Measurements from ENCODE around the gene PRDX2. TPM values are rescaled to one million over a fixed set of nuclear protein-coding genes. Genes with fewer than 3 reads are reported as not detected.

Gene PRDX2
- total and polyA plus RNA-seq, 10 of the 15 experiments (the other 5 are each of a cell fraction or from before 2014, with no cell fraction given) = 93.0 to 812 (median 344) TPM

DNA sequence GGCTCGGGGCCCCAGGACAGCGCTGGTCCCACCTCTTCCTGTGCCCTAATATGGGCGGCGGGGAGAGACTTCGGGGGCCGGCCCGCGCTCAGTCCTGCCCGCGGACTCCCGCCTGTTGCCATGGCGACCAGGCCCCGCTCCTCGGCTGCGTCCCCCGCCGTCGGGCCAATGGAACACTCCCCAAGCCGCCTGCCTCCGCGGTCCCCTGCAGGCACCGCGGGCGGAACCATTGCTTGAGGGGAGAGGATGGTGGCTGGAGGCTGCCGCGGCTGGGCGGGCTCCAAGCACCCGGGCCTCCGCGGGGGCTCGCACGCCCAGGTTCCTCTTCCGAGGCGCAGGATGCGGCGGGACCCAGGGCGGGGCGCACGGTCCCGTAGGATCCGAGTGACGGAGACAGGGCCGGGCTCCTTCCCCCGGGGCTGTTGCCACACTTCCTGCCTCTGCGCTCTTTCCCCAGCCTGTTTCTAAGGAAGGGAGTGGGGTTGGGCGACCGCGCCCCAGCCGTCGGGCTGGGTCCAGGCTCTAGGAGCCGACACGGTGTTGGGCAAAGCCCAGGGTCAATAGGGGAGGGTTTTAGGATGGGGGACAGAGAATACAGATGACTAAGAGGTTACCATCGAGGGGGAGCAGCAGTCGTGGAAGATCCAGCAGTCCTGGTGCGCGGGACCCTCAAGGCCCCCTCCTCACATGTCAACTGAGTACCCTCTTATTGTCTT is 11.5 kb downstream of the PRDX2 start (continued):
- TF ChIP-seq, protein P1, sequence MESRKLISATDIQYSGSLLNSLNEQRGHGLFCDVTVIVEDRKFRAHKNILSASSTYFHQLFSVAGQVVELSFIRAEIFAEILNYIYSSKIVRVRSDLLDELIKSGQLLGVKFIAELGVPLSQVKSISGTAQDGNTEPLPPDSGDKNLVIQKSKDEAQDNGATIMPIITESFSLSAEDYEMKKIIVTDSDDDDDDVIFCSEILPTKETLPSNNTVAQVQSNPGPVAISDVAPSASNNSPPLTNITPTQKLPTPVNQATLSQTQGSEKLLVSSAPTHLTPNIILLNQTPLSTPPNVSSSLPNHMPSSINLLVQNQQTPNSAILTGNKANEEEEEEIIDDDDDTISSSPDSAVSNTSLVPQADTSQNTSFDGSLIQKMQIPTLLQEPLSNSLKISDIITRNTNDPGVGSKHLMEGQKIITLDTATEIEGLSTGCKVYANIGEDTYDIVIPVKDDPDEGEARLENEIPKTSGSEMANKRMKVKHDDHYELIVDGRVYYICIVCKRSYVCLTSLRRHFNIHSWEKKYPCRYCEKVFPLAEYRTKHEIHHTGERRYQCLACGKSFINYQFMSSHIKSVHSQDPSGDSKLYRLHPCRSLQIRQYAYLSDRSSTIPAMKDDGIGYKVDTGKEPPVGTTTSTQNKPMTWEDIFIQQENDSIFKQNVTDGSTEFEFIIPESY (IDR thresholded peaks at IDR 0.05) = peak; percentile 86; the same call in 1 of the 2 replicates
- peak; percentile 52; the same call in 1 of the 2 replicates for TF ChIP-seq BACH1 (IDR thresholded peaks at IDR 0.05; ENCODE audit: borderline replicate concordance)
- TF ChIP-seq, protein P2, sequence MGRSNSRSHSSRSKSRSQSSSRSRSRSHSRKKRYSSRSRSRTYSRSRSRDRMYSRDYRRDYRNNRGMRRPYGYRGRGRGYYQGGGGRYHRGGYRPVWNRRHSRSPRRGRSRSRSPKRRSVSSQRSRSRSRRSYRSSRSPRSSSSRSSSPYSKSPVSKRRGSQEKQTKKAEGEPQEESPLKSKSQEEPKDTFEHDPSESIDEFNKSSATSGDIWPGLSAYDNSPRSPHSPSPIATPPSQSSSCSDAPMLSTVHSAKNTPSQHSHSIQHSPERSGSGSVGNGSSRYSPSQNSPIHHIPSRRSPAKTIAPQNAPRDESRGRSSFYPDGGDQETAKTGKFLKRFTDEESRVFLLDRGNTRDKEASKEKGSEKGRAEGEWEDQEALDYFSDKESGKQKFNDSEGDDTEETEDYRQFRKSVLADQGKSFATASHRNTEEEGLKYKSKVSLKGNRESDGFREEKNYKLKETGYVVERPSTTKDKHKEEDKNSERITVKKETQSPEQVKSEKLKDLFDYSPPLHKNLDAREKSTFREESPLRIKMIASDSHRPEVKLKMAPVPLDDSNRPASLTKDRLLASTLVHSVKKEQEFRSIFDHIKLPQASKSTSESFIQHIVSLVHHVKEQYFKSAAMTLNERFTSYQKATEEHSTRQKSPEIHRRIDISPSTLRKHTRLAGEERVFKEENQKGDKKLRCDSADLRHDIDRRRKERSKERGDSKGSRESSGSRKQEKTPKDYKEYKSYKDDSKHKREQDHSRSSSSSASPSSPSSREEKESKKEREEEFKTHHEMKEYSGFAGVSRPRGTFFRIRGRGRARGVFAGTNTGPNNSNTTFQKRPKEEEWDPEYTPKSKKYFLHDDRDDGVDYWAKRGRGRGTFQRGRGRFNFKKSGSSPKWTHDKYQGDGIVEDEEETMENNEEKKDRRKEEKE (IDR thresholded peaks at IDR 0.05) = peak; percentile 92
- TF ChIP-seq, protein P3, sequence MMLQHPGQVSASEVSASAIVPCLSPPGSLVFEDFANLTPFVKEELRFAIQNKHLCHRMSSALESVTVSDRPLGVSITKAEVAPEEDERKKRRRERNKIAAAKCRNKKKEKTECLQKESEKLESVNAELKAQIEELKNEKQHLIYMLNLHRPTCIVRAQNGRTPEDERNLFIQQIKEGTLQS (IDR thresholded peaks at IDR 0.05; ENCODE audit: borderline replicate concordance, extremely low read depth, low read depth, low read length) = no peak
- no peak for TF ChIP-seq NFYB (IDR thresholded peaks at IDR 0.05; ENCODE audit: insufficient read depth, low read depth, low read length)
- peak; percentile 98 for TF ChIP-seq ATF7 (IDR thresholded peaks at IDR 0.05; ENCODE audit: low read depth)
- TF ChIP-seq PAX8 (IDR thresholded peaks at IDR 0.05) = no peak
- no peak for TF ChIP-seq GABPA (IDR thresholded peaks at IDR 0.05; ENCODE audit: low read depth)
- TF ChIP-seq TAF1 (IDR thresholded peaks at IDR 0.05; ENCODE audit: borderline replicate concordance, low read depth, low read length) = peak; percentile 56; the same call in 1 of the 2 replicates
- TF ChIP-seq NR2C2 (IDR thresholded peaks at IDR 0.05; ENCODE audit: borderline replicate concordance, control insufficient read depth, insufficient read length, low read depth) = no peak
- peak; percentile 88; the same call in 1 of the 2 replicates for TF ChIP-seq STAT1 (conservative IDR thresholded peaks at IDR 0.05)
- TF ChIP-seq, protein P4, sequence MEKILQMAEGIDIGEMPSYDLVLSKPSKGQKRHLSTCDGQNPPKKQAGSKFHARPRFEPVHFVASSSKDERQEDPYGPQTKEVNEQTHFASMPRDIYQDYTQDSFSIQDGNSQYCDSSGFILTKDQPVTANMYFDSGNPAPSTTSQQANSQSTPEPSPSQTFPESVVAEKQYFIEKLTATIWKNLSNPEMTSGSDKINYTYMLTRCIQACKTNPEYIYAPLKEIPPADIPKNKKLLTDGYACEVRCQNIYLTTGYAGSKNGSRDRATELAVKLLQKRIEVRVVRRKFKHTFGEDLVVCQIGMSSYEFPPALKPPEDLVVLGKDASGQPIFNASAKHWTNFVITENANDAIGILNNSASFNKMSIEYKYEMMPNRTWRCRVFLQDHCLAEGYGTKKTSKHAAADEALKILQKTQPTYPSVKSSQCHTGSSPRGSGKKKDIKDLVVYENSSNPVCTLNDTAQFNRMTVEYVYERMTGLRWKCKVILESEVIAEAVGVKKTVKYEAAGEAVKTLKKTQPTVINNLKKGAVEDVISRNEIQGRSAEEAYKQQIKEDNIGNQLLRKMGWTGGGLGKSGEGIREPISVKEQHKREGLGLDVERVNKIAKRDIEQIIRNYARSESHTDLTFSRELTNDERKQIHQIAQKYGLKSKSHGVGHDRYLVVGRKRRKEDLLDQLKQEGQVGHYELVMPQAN (conservative IDR thresholded peaks at IDR 0.05) = 0 out of 2 replicates have a peak, but pooled peaks have one; percentile 17
- no peak for TF ChIP-seq ASH2L (IDR thresholded peaks at IDR 0.05; ENCODE audit: borderline replicate concordance, low read depth)
- TF ChIP-seq, protein P5, sequence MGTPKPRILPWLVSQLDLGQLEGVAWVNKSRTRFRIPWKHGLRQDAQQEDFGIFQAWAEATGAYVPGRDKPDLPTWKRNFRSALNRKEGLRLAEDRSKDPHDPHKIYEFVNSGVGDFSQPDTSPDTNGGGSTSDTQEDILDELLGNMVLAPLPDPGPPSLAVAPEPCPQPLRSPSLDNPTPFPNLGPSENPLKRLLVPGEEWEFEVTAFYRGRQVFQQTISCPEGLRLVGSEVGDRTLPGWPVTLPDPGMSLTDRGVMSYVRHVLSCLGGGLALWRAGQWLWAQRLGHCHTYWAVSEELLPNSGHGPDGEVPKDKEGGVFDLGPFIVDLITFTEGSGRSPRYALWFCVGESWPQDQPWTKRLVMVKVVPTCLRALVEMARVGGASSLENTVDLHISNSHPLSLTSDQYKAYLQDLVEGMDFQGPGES (IDR thresholded peaks at IDR 0.05) = no peak
- TF ChIP-seq, protein P6, sequence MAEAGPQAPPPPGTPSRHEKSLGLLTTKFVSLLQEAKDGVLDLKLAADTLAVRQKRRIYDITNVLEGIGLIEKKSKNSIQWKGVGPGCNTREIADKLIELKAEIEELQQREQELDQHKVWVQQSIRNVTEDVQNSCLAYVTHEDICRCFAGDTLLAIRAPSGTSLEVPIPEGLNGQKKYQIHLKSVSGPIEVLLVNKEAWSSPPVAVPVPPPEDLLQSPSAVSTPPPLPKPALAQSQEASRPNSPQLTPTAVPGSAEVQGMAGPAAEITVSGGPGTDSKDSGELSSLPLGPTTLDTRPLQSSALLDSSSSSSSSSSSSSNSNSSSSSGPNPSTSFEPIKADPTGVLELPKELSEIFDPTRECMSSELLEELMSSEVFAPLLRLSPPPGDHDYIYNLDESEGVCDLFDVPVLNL (IDR thresholded peaks at IDR 0.05; ENCODE audit: low read depth, low read length) = 0 out of 2 replicates have a peak, but pooled peaks have one; percentile 39
- TF ChIP-seq NRF1 (conservative IDR thresholded peaks at IDR 0.05; ENCODE audit: low read depth, low read length) = no peak; the same call in 1 of the 2 replicates

All from GM12878 (cell line).